SK-N-SH (cell line): ENCODE results near the gene CAMSAP1. TPM values are rescaled to one million over a fixed set of nuclear protein-coding genes. Genes with fewer than 3 reads are reported as not detected.
"Not testable (repeated sequence)": the region's sequence is repeated elsewhere in the genome, so short reads cannot be mapped to it uniquely, and the experiment has no call there.

Source experiments
- CTCF ChIA-PET: fragments of 300-600, 350-600 bp; formaldehyde crosslinking; extraction: SDS; loops from one replicate; lab custom pipeline; 2021; lab: Yijun Ruan, JAX
- POLR2A ChIA-PET: fragments of 350-600 bp; sonication (Branson Sonifier 250); formaldehyde crosslinking; extraction: SDS; loops from one replicate; lab custom pipeline; 2020; ENCODE audit warnings: antibody characterized with exemption, inconsistent platforms; lab: Yijun Ruan, JAX
- DNase-seq: peaks from one replicate; pipeline ENCODE4 v3.0.0; 2012
- H2AFZ ChIP-seq: fragments of 200-600 bp; sonication (generic); 2 replicates; pipeline ENCODE4 v1.8.1; 2016; ENCODE audit warnings: antibody characterized with exemption, mild to moderate bottlenecking, low read depth
- H3F3A ChIP-seq: fragments of 200-600 bp; sonication (generic); replicated peaks from 2 replicates; pipeline ENCODE3; 2016; ENCODE audit warnings: antibody characterized with exemption, mild to moderate bottlenecking; ENCODE audit not compliant: insufficient read depth
- H3K27ac ChIP-seq, 2 experiments: fragments of 200-500 bp in 1 of 2; fragments of 200-600 bp in 1 of 2; sonication (Bioruptor generic) in 1 of 2; sonication (generic), shearing (Covaris generic) in 1 of 2; 2 replicates each; pipeline versions ENCODE4 v1.5.1 to v1.6.1; 2014 to 2016; ENCODE audit warnings: low read depth in 2 of 2, inconsistent platforms in 1 of 2, low read length in 1 of 2, mild to moderate bottlenecking in 1 of 2, mixed read lengths in 1 of 2
- H3K27me3 ChIP-seq: fragments of 200-600 bp; sonication (generic), shearing (Covaris generic); 2 replicates; pipeline ENCODE4 v1.6.1; 2016; ENCODE audit warnings: mixed run types; ENCODE audit not compliant: insufficient read depth
- H3K36me3 ChIP-seq, 2 experiments: fragments of 200-500 bp in 1 of 2; fragments of 200-600 bp in 1 of 2; sonication (Bioruptor generic) in 1 of 2; sonication (generic) in 1 of 2; replicated peaks in 1 of 2; 2 replicates each; pipeline versions ENCODE3 to v1.5.1; 2014 to 2016; ENCODE audit warnings: low read length in 1 of 2, mild to moderate bottlenecking in 1 of 2; ENCODE audit not compliant: insufficient read depth in 2 of 2, control insufficient read depth in 1 of 2
- H3K4me1 ChIP-seq, 2 experiments: fragments of 200-500 bp in 1 of 2; fragments of 200-600 bp in 1 of 2; sonication (Bioruptor generic) in 1 of 2; sonication (generic), shearing (Covaris generic) in 1 of 2; 2 replicates each; pipeline versions ENCODE4 v1.5.1 to v1.6.1; 2014 to 2016; ENCODE audit warnings: low read depth in 1 of 2, low read length in 1 of 2, mixed run types in 1 of 2; ENCODE audit not compliant: insufficient read depth in 2 of 2, control insufficient read depth in 1 of 2
- H3K4me2 ChIP-seq: fragments of 200-600 bp; sonication (generic), shearing (Covaris generic); 2 replicates; pipeline ENCODE4 v1.6.1; 2017; ENCODE audit warnings: mixed run types
- H3K4me3 ChIP-seq, 2 experiments: fragments of 200-500 bp in 1 of 2; fragments of 200-600 bp in 1 of 2; sonication (Bioruptor generic) in 1 of 2; sonication (generic), shearing (Covaris generic) in 1 of 2; 2 replicates each; pipeline versions ENCODE4 v1.5.1 to v1.8.1; 2014 to 2016; ENCODE audit warnings: low read depth in 2 of 2, inconsistent platforms in 1 of 2, low read length in 1 of 2, mild to moderate bottlenecking in 1 of 2, mixed read lengths in 1 of 2, moderate library complexity in 1 of 2
- H3K79me2 ChIP-seq: fragments of 200-600 bp; sonication (generic); 2 replicates; pipeline ENCODE4 v1.8.1; 2017; ENCODE audit warnings: mild to moderate bottlenecking; ENCODE audit not compliant: insufficient read depth
- H3K9ac ChIP-seq: fragments of 200-600 bp; sonication (generic); 2 replicates; pipeline ENCODE4 v1.6.1; 2017; ENCODE audit warnings: mixed run types
- H3K9me2 ChIP-seq: fragments of 200-600 bp; sonication (generic); 2 replicates; pipeline ENCODE4 v1.6.1; 2017; ENCODE audit warnings: mixed run types
- H3K9me3 ChIP-seq: fragments of 200-600 bp; sonication (generic); 2 replicates; pipeline ENCODE4 v1.6.1; 2017; ENCODE audit warnings: mixed run types, mild to moderate bottlenecking, moderate library complexity
- H4K20me1 ChIP-seq: fragments of 200-600 bp; sonication (generic); 2 replicates; pipeline ENCODE4 v1.6.1; 2017; ENCODE audit warnings: mild to moderate bottlenecking, mixed run types; ENCODE audit not compliant: insufficient read depth
- ELF1 ChIP-seq: IDR thresholded peaks from 2 replicates; pipeline ENCODE4 v1.4.0; 2012
- EP300 ChIP-seq, 2 experiments: IDR thresholded peaks; 2 replicates each; pipeline versions ENCODE4 v1.4.0 to v1.6.1; 2012; ENCODE audit warnings: borderline replicate concordance in 1 of 2, low read depth in 1 of 2, low read length in 1 of 2
- FOXJ3 ChIP-seq: sonication (generic); formaldehyde crosslinking; IDR thresholded peaks from 2 replicates; pipeline ENCODE4 v1.5.1; 2020; ENCODE audit warnings: mild to moderate bottlenecking, missing genetic modification reagents
- JUND ChIP-seq: IDR thresholded peaks from 2 replicates; pipeline ENCODE4 v1.4.0; 2012
- MEF2A ChIP-seq: IDR thresholded peaks from 2 replicates; pipeline ENCODE4 v1.4.0; 2012; ENCODE audit warnings: low read depth, borderline replicate concordance
- MXI1 ChIP-seq: IDR thresholded peaks from 2 replicates; pipeline ENCODE4 v1.6.1; 2012; ENCODE audit warnings: mild to moderate bottlenecking, low read depth, low read length, improper control_type of control experiment
- POLR2AphosphoS5 ChIP-seq: IDR thresholded peaks from 2 replicates; pipeline ENCODE4 v1.6.1; 2012; ENCODE audit warnings: low read depth, low read length
- RAD21 ChIP-seq: IDR thresholded peaks from 2 replicates; pipeline ENCODE4 v1.6.1; 2012; ENCODE audit warnings: mild to moderate bottlenecking, low read length
- REST ChIP-seq: IDR thresholded peaks from 2 replicates; pipeline ENCODE4 v1.6.1; 2012; ENCODE audit warnings: mild to moderate bottlenecking, low read depth, low read length, moderate library complexity
- RFX5 ChIP-seq: IDR thresholded peaks from 2 replicates; pipeline ENCODE4 v1.6.1; 2012; ENCODE audit warnings: mild to moderate bottlenecking, improper control_type of control experiment, low read length
- SIN3A ChIP-seq: IDR thresholded peaks from 2 replicates; pipeline ENCODE4 v1.6.1; 2012; ENCODE audit warnings: low read depth, mild to moderate bottlenecking, low read length, moderate library complexity, borderline replicate concordance
- SMC3 ChIP-seq: IDR thresholded peaks from 2 replicates; pipeline ENCODE4 v1.6.1; 2012; ENCODE audit warnings: low read depth, low read length, improper control_type of control experiment
- TAF1 ChIP-seq: IDR thresholded peaks from 2 replicates; pipeline ENCODE4 v1.6.1; 2012; ENCODE audit warnings: low read depth, mild to moderate bottlenecking, low read length, moderate library complexity, borderline replicate concordance
- TCF12 ChIP-seq: IDR thresholded peaks from 2 replicates; pipeline ENCODE4 v1.4.0; 2012
- TEAD4 ChIP-seq: IDR thresholded peaks from 2 replicates; pipeline ENCODE4 v1.4.0; 2012; ENCODE audit warnings: mild to moderate bottlenecking, borderline replicate concordance; ENCODE audit not compliant: insufficient read depth
- WGBS: methylation state at CpG from one replicate; pipeline ENCODE4 v1.1.6; 2017; ENCODE audit warnings: low lambda C conversion rate; 5-methylcytosine and 5-hydroxymethylcytosine counted together
- polyA plus RNA-seq, 3 experiments: library from polyadenylated mRNA; depleted of rRNA; stranded (reverse); fragments of >200 nt; gene quantifications; 2 replicates each; pipeline ENCODE4 v1.2.3, GENCODE V29; 2012
- TF ChIP-seq, protein P1 (sequence below): IDR thresholded peaks from 2 replicates; pipeline ENCODE4; 2012

The CAMSAP1 gene
- polyA plus RNA-seq, 1 of the 3 experiments (the other 2 are of a cell fraction): 8.9 TPM

GRCh38 chr9:135943604-135944003 lies 36.3 kb upstream of the CAMSAP1 start:
- H3K27me3 ChIP-seq, DNase-seq, H3K9me3 ChIP-seq, H3K79me2 ChIP-seq, H2AFZ ChIP-seq, H3K4me2 ChIP-seq, POLR2A ChIA-PET, H3K4me3 ChIP-seq, H3F3A ChIP-seq, H4K20me1 ChIP-seq, H3K4me1 ChIP-seq, H3K9me2 ChIP-seq, H3K9ac ChIP-seq, H3K27ac ChIP-seq: not testable (repeated sequence)
- H3K36me3 ChIP-seq: peaks cover 16 to 44% of the 10 kb centered on the region in 2 experiments
- WGBS: 96% methylated on average over 6 of the region's 6 CpGs
- CTCF ChIA-PET: interaction anchor here (1.0 kb wide), 1 partner anchor 17 kb away, joined by 3 read pairs; no protein-coding TSS in a partner anchor

DNA sequence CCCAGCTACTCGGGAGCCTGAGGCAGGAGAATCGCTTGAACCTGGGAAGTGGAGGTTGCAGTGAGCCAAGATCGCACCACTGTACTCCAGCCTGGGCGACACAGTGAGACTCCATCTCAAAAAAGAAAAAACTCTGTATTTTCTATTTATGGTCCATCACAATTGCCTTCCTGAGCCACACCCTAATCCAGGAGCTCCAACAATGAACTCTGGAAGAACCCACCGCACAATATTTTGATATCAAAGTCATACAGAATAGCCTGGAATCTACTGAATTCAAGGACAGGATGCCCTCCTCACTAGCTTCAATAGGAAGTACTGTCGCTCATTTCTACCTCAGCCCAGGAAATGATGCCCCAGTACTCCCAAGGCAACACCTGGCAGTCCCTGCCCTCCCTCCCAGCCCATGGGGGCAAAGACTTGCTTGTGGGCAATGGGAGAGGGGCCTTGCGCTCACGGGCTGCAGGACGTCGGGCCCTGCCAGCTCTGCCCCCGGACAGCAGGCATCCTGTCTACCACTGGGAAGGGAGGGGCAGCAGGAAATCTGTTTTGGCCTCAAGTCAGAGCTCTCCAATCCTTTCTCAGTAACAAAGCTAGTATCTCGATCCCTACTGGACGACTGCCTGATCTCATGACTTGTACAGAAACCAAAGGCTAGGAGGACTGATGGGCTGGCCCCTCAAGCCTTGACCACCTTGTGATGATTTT lies 34.1 kb upstream of the CAMSAP1 start:
- Histone ChIP-seq H3K27me3 (no peaks in the 10 kb centered on the region), H3K79me2 (no peaks in the 10 kb centered on the region), H3K4me1 (no peaks in the 10 kb centered on the region), H3K36me3 (peaks cover 23 to 53% of the 10 kb centered on the region in 2 experiments), H4K20me1 (no peaks in the 10 kb centered on the region), H3K9me3 (no peaks in the 10 kb centered on the region), H3F3A (no peaks in the 10 kb centered on the region), H2AFZ (no peak overlapping the region), H3K4me3 (no peak overlapping the region), H3K4me2 (no peak overlapping the region), H3K9me2 (no peaks in the 10 kb centered on the region), H3K27ac (no peak overlapping the region), H3K9ac (no peak overlapping the region)
- 89% methylated on average over 13 of the region's 13 CpGs for WGBS
- no peak for DNase-seq
- ChIA-PET CTCF (interaction anchor here (1.0 to 1.4 kb wide), 4 partner anchors 8 to 144 kb away, joined by 3 read pairs; partner anchors contain the start of gene UBAC1), POLR2A (no interaction called here)
- TF ChIP-seq POLR2AphosphoS5 (no peak), SMC3 (no peak), MEF2A (no peak)

- Histone ChIP-seq H3K36me3 (peaks cover 21 to 36% of the 10 kb centered on the region in 2 experiments), H3K9me2 (no peaks in the 10 kb centered on the region), H3K27ac (no peak overlapping the region), H3K9me3 (no peaks in the 10 kb centered on the region), H2AFZ (no peak overlapping the region), H3K4me1 (no peaks in the 10 kb centered on the region), H3K79me2 (no peaks in the 10 kb centered on the region), H3K4me2 (no peak overlapping the region), H4K20me1 (no peaks in the 10 kb centered on the region), H3K27me3 (no peaks in the 10 kb centered on the region), H3F3A (no peaks in the 10 kb centered on the region), H3K9ac (no peak overlapping the region), H3K4me3 (no peak overlapping the region)
- DNase-seq: no peak
- 95% methylated on average over 33 of the region's 33 CpGs for WGBS
- TF ChIP-seq SIN3A (no peak), RAD21 (no peak), ELF1 (no peak), RFX5 (no peak), TAF1 (no peak), TEAD4 (no peak), EP300 (IDR thresholded peaks at IDR 0.05; ENCODE audit: borderline replicate concordance in 1 of 2, low read depth in 1 of 2, low read length in 1 of 2) (no peak), FOXJ3 (CRISPR knock-in tag) (no peak), MXI1 (no peak), TCF12 (no peak), POLR2AphosphoS5 (no peak), JUND (no peak), MEF2A (no peak), REST (no peak)
- TF ChIP-seq, protein P1, sequence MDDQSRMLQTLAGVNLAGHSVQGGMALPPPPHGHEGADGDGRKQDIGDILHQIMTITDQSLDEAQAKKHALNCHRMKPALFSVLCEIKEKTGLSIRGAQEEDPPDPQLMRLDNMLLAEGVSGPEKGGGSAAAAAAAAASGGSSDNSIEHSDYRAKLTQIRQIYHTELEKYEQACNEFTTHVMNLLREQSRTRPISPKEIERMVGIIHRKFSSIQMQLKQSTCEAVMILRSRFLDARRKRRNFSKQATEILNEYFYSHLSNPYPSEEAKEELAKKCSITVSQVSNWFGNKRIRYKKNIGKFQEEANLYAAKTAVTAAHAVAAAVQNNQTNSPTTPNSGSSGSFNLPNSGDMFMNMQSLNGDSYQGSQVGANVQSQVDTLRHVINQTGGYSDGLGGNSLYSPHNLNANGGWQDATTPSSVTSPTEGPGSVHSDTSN: no peak
- ChIA-PET POLR2A (interaction anchor here (0.7 kb wide), 1 partner anchor 12 kb away, joined by 3 read pairs; no protein-coding TSS in a partner anchor), CTCF (no interaction called here)
Measured at GRCh38 chr9:135939351-135940265, 32.3 kb upstream of the CAMSAP1 start.
